ENCODE data around the gene LYSMD4. TPM values are rescaled to one million over a fixed set of nuclear protein-coding genes. Genes with fewer than 3 reads are reported as not detected.

Gene LYSMD4
- total and polyA plus RNA-seq, 2 of the 13 experiments (the other 11 are each of a cell fraction or from before 2014, with no cell fraction given), result 7.4 to 8.5 TPM

GRCh38 chr15:99707473-99708270 is 25.6 kb downstream of the LYSMD4 start:
- H3K4me1 ChIP-seq (ENCODE audit: insufficient read depth, low read length), result peaks cover 15% of the 10 kb centered on the region
- H3K27me3 ChIP-seq (ENCODE audit: control insufficient read depth in 1 of 2, insufficient read depth in 2 of 2, low read length in 2 of 2), result no peaks in the 10 kb centered on the region
- H3K9ac ChIP-seq (ENCODE audit: insufficient read depth, low read depth, low read length), result no peak overlapping the region
- no peak overlapping the region for H3K4me2 ChIP-seq (ENCODE audit: low read depth, low read length)
- CTCF ChIA-PET (ENCODE audit: low intra/inter-chr PET ratio, low total read pairs), result no interaction called here
- POLR2A ChIA-PET, result no interaction called here
- FAIRE-seq, result no peak
- no peaks in the 10 kb centered on the region for H3K79me2 ChIP-seq (ENCODE audit: insufficient read depth, low read length)
- no peak overlapping the region for H3K4me3 ChIP-seq (replicated peaks in 1 of 3; ENCODE audit: insufficient read depth in 1 of 3, low read depth in 2 of 3, low read length in 3 of 3)
- no peaks in the 10 kb centered on the region for H3K9me3 ChIP-seq (ENCODE audit: low read length)
- intact Hi-C loops (cut with micrococcal nuclease; ENCODE audit: unreplicated experiment) (no loop called here), in situ Hi-C loops (cut with HindIII; ENCODE audit: extremely low pct_ligation_motif_present, low pct_unique_long_range_greater_than_20kb) (loop anchor here (25.0 kb wide), 1 partner anchor 295 kb away; no protein-coding TSS in a partner anchor)
- no TSS peak for BruUV-seq (replicated peaks)
- no peak for DNase-seq (ENCODE audit: low spot score)
- H4K20me1 ChIP-seq (ENCODE audit: insufficient read depth, low read length), result no peaks in the 10 kb centered on the region
- H2AFZ ChIP-seq (ENCODE audit: low read length), result no peak overlapping the region
- H3K27ac ChIP-seq (ENCODE audit: extremely low read length, insufficient read depth, low read length), result no peak overlapping the region
- peaks cover 10 to 29% of the 10 kb centered on the region in 2 experiments for H3K36me3 ChIP-seq (replicated peaks in 1 of 2; ENCODE audit: control insufficient read depth in 1 of 2, insufficient read depth in 2 of 2, low read length in 2 of 2)
- WGBS (ENCODE audit: low lambda C conversion rate), result 94% methylated on average over 11 of the region's 11 CpGs
- no peak for ATAC-seq
- TF ChIP-seq ZNF720 (CRISPR knock-in tag; IDR thresholded peaks at IDR 0.05) (no peak), ZNF772 (CRISPR knock-in tag; IDR thresholded peaks at IDR 0.05) (no peak), MNT (IDR thresholded peaks at IDR 0.05) (no peak), TBP (CRISPR knock-in tag; IDR thresholded peaks at IDR 0.05) (no peak), ZSCAN30 (CRISPR knock-in tag; IDR thresholded peaks at IDR 0.05) (no peak), ZNF414 (CRISPR knock-in tag; IDR thresholded peaks at IDR 0.05) (no peak), GATAD1 (CRISPR knock-in tag; IDR thresholded peaks at IDR 0.05) (no peak), NFYC (CRISPR knock-in tag; IDR thresholded peaks at IDR 0.05) (no peak), BHLHE40 (IDR thresholded peaks at IDR 0.05; ENCODE audit: low read length) (no peak), THAP8 (CRISPR knock-in tag; IDR thresholded peaks at IDR 0.05; ENCODE audit: borderline replicate concordance) (no peak), TEF (CRISPR knock-in tag; IDR thresholded peaks at IDR 0.05) (no peak), ZNF136 (CRISPR knock-in tag; IDR thresholded peaks at IDR 0.05; ENCODE audit: low read depth) (no peak), ZNF34 (CRISPR knock-in tag; IDR thresholded peaks at IDR 0.05; ENCODE audit: borderline replicate concordance) (no peak), ZNF205 (CRISPR knock-in tag; IDR thresholded peaks at IDR 0.05) (no peak)
- TF ChIP-seq, protein P1, sequence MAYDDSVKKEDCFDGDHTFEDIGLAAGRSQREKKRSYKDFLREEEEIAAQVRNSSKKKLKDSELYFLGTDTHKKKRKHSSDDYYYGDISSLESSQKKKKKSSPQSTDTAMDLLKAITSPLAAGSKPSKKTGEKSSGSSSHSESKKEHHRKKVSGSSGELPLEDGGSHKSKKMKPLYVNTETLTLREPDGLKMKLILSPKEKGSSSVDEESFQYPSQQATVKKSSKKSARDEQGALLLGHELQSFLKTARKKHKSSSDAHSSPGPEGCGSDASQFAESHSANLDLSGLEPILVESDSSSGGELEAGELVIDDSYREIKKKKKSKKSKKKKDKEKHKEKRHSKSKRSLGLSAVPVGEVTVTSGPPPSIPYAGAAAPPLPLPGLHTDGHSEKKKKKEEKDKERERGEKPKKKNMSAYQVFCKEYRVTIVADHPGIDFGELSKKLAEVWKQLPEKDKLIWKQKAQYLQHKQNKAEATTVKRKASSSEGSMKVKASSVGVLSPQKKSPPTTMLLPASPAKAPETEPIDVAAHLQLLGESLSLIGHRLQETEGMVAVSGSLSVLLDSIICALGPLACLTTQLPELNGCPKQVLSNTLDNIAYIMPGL (CRISPR knock-in tag; IDR thresholded peaks at IDR 0.05; ENCODE audit: borderline replicate concordance in 1 of 2, low read depth in 1 of 2), result no peak
- TF ChIP-seq, protein P2, sequence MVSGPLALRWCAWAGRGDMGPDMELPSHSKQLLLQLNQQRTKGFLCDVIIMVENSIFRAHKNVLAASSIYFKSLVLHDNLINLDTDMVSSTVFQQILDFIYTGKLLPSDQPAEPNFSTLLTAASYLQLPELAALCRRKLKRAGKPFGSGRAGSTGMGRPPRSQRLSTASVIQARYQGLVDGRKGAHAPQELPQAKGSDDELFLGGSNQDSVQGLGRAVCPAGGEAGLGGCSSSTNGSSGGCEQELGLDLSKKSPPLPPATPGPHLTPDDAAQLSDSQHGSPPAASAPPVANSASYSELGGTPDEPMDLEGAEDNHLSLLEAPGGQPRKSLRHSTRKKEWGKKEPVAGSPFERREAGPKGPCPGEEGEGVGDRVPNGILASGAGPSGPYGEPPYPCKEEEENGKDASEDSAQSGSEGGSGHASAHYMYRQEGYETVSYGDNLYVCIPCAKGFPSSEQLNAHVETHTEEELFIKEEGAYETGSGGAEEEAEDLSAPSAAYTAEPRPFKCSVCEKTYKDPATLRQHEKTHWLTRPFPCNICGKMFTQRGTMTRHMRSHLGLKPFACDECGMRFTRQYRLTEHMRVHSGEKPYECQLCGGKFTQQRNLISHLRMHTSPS (CRISPR knock-in tag; IDR thresholded peaks at IDR 0.05; ENCODE audit: low read depth), result no peak

Data from HepG2 (cell line).